Astrocyte (in vitro differentiated cells and primary cell): Measurements from ENCODE around the gene BARX2.

Experiments used
- EZH2 ChIP-seq: IDR thresholded peaks from 2 replicates; pipeline ENCODE4 v1.6.1; 2012; ENCODE audit warnings: mild to moderate bottlenecking, low read length, inconsistent platforms; ENCODE audit not compliant: insufficient read depth
- TF ChIP-seq, protein P1 (sequence below): IDR thresholded peaks from 2 replicates; pipeline ENCODE4 v1.5.1; 2011; ENCODE audit warnings: low read depth, mild to moderate bottlenecking, inconsistent platforms, low read length, moderate library complexity; ENCODE audit not compliant: insufficient read depth

DNA sequence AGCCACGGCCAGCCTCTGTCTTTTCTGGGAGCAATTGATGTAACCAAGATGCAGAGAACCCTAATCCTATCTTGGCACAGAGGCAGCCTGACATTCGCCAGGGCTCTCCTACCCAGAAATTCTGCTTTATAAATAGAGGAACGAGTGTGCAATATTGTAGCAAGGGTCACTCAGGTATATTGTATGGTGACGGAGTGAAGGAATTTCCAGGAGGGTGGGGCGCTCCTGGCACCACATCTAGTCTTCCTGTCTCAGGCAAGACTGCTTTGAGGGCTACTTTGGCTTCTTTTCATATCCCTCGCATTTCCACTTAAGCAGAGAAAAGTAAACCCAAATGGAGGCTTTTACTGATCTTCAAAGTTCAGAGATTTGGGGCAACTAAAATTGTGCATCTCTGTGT, 114.4 kb downstream of the BARX2 start:
- TF ChIP-seq, protein P1, sequence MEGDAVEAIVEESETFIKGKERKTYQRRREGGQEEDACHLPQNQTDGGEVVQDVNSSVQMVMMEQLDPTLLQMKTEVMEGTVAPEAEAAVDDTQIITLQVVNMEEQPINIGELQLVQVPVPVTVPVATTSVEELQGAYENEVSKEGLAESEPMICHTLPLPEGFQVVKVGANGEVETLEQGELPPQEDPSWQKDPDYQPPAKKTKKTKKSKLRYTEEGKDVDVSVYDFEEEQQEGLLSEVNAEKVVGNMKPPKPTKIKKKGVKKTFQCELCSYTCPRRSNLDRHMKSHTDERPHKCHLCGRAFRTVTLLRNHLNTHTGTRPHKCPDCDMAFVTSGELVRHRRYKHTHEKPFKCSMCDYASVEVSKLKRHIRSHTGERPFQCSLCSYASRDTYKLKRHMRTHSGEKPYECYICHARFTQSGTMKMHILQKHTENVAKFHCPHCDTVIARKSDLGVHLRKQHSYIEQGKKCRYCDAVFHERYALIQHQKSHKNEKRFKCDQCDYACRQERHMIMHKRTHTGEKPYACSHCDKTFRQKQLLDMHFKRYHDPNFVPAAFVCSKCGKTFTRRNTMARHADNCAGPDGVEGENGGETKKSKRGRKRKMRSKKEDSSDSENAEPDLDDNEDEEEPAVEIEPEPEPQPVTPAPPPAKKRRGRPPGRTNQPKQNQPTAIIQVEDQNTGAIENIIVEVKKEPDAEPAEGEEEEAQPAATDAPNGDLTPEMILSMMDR = no peak
- TF ChIP-seq EZH2 = no peak
